Astrocyte of the spinal cord (primary cell): Measurements from ENCODE around the gene ACSL3.
"Not testable (repeated sequence)": the region's sequence is repeated elsewhere in the genome, so short reads cannot be mapped to it uniquely, and the experiment has no call there.

Source experiments
- DNase-seq: peaks from one replicate; pipeline ENCODE4 v3.0.0; 2011; ENCODE audit warnings: low read depth, low spot score
- H3K4me3 ChIP-seq: 2 replicates; pipeline ENCODE4 v1.5.1; 2011; ENCODE audit warnings: low read depth, mild to moderate bottlenecking, low read length, moderate library complexity
- CTCF ChIP-seq: IDR thresholded peaks from 2 replicates; pipeline ENCODE4 v1.5.1; 2012; ENCODE audit warnings: low read depth, mild to moderate bottlenecking, low read length, inconsistent platforms
- in situ Hi-C: cut with HindIII; loops from 2 replicates; pipeline ENCODE4 v1.10.0; 2017; ENCODE audit warnings: low sequenced_read_pairs

The ACSL3 gene

GRCh38 chr2:222982909-222983265, 122.1 kb downstream of the ACSL3 start:
- no peak for TF ChIP-seq CTCF
- no peak for DNase-seq
- H3K4me3 ChIP-seq = no peak overlapping the region
- in situ Hi-C loops = no loop called here

- in situ Hi-C loops = no loop called here
- no peak for DNase-seq
- no peak overlapping the region for H3K4me3 ChIP-seq
- no peak for TF ChIP-seq CTCF
Measured at GRCh38 chr2:222984908-222985307, 124.1 kb downstream of the ACSL3 start.

- no peak for TF ChIP-seq CTCF
- no peak overlapping the region for H3K4me3 ChIP-seq
- in situ Hi-C loops = no loop called here
- DNase-seq = no peak
Measured at GRCh38 chr2:222989431-222989830, 128.6 kb downstream of the ACSL3 start.

GRCh38 chr2:222990206-222990605, 129.4 kb downstream of the ACSL3 start:
- H3K4me3 ChIP-seq, DNase-seq, in situ Hi-C loops: not testable (repeated sequence)

- in situ Hi-C loops = no loop called here
- TF ChIP-seq CTCF = no peak
- no peak overlapping the region for H3K4me3 ChIP-seq
- no peak for DNase-seq
Measured at GRCh38 chr2:222992137-222992536, 131.3 kb downstream of the ACSL3 start.
